Astrocyte (in vitro differentiated cells and primary cell): Measurements from ENCODE around the gene DENND4B. TPM values are rescaled to one million over a fixed set of nuclear protein-coding genes. Genes with fewer than 3 reads are reported as not detected.

Experiments
- DNase-seq: peaks from one replicate; pipeline ENCODE4 v3.0.0-alpha.2; 2010; ENCODE audit warnings: low read depth
- FAIRE-seq: peaks from 2 replicates; lab custom pipeline; 2011; peaks lifted over from hg19 to GRCh38; lab: Jason Lieb, UNC
- H2AFZ ChIP-seq: 2 replicates; pipeline ENCODE4 v1.6.0; 2012; ENCODE audit warnings: low read depth, low read length, inconsistent platforms
- H3K27ac ChIP-seq: 2 replicates; pipeline ENCODE4 v1.5.1; 2011; ENCODE audit warnings: low read depth, low read length, inconsistent platforms
- H3K27me3 ChIP-seq: 2 replicates; pipeline ENCODE4 v1.6.0; 2011; ENCODE audit warnings: low read length, inconsistent platforms; ENCODE audit not compliant: insufficient read depth
- H3K36me3 ChIP-seq: 2 replicates; pipeline ENCODE4 v1.5.1; 2011; ENCODE audit warnings: low read length, inconsistent platforms; ENCODE audit not compliant: insufficient read depth
- H3K4me1 ChIP-seq: 2 replicates; pipeline ENCODE4 v1.5.1; 2011; ENCODE audit warnings: low read length, inconsistent platforms; ENCODE audit not compliant: insufficient read depth
- H3K4me2 ChIP-seq: 2 replicates; pipeline ENCODE4 v1.6.0; 2012; ENCODE audit warnings: low read length, inconsistent platforms
- H3K4me3 ChIP-seq: 2 replicates; pipeline ENCODE4 v1.5.1; 2011; ENCODE audit warnings: low read depth, mild to moderate bottlenecking, low read length, inconsistent platforms; ENCODE audit not compliant: insufficient read depth
- H3K79me2 ChIP-seq: 2 replicates; pipeline ENCODE4 v1.6.0; 2012; ENCODE audit warnings: mild to moderate bottlenecking, low read length, inconsistent platforms; ENCODE audit not compliant: insufficient read depth
- H3K9ac ChIP-seq: 2 replicates; pipeline ENCODE4 v1.6.0; 2012; ENCODE audit warnings: mild to moderate bottlenecking, low read length, inconsistent platforms
- H3K9me3 ChIP-seq: 2 replicates; pipeline ENCODE4 v1.5.1; 2012; ENCODE audit warnings: low read depth, mild to moderate bottlenecking, low read length, inconsistent platforms; ENCODE audit not compliant: insufficient read depth
- H4K20me1 ChIP-seq: 2 replicates; pipeline ENCODE4 v1.6.0; 2012; ENCODE audit warnings: low read length, inconsistent platforms; ENCODE audit not compliant: insufficient read depth
- H3K27ac Mint-ChIP-seq: one replicate; pipeline ENCODE4 v1.8.0; 2021; ENCODE audit warnings: mild to moderate bottlenecking, mixed read lengths; ENCODE audit not compliant: unreplicated experiment
- H3K27me3 Mint-ChIP-seq: one replicate; pipeline ENCODE4 v1.8.0; 2021; ENCODE audit warnings: low read depth, mixed read lengths; ENCODE audit not compliant: unreplicated experiment
- H3K36me3 Mint-ChIP-seq: one replicate; pipeline ENCODE4 v1.8.0; 2021; ENCODE audit warnings: low read depth, mixed read lengths; ENCODE audit not compliant: unreplicated experiment
- H3K4me1 Mint-ChIP-seq: one replicate; pipeline ENCODE4 v1.8.0; 2021; ENCODE audit warnings: low read depth, mixed read lengths; ENCODE audit not compliant: unreplicated experiment
- H3K4me3 Mint-ChIP-seq: one replicate; pipeline ENCODE4 v1.8.0; 2021; ENCODE audit warnings: mild to moderate bottlenecking, moderate library complexity, mixed read lengths; ENCODE audit not compliant: unreplicated experiment
- H3K9me3 Mint-ChIP-seq: one replicate; pipeline ENCODE4 v1.8.0; 2021; ENCODE audit warnings: mild to moderate bottlenecking, mixed read lengths; ENCODE audit not compliant: unreplicated experiment
- EZH2 ChIP-seq: IDR thresholded peaks from 2 replicates; pipeline ENCODE4 v1.6.1; 2012; ENCODE audit warnings: mild to moderate bottlenecking, low read length, inconsistent platforms; ENCODE audit not compliant: insufficient read depth
- total RNA-seq: library from RNA; stranded (reverse); gene quantifications from 2 replicates; pipeline ENCODE4 v1.2.1, GENCODE V29; 2021
- TF ChIP-seq, protein P1 (sequence below): IDR thresholded peaks from 2 replicates; pipeline ENCODE4 v1.5.1; 2011; ENCODE audit warnings: low read depth, mild to moderate bottlenecking, inconsistent platforms, low read length, moderate library complexity; ENCODE audit not compliant: insufficient read depth

Gene DENND4B
- total RNA-seq, 1 donor from 2014 or later = 31.3 TPM

DNA sequence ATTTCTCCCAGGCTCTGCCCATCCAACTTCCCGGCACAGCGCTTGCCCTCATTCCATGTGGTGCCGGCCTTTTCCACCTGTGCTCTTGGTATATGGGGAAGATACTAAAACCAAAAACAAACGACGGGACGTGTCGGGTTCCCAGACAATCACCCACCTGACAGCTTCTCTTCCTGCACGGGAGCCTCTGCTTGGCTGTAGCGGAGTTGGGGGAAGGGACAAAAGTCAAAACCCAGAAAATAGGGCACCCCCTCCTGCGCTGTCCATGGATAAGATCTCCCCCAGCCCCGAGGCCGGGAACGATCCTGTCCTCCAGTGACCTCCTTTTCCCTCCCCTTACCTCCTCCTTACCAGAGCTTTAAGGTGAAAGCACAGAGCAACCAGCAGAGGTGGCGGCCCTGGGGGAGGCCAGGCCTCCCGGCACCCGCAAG lies 30.3 kb upstream of the DENND4B start:
- H3K27ac ChIP-seq = peak overlapping the region; percentile 57
- FAIRE-seq = no peak

GRCh38 chr1:153973525-153973924 lies 27.0 kb upstream of the DENND4B start:
- H3K4me2 ChIP-seq = no peak overlapping the region
- peaks cover 7% of the 10 kb centered on the region for H3K4me1 Mint-ChIP-seq
- H3K36me3 ChIP-seq = peaks cover 11% of the 10 kb centered on the region
- no peak overlapping the region for H3K9ac ChIP-seq
- H3K79me2 ChIP-seq = peaks cover 21% of the 10 kb centered on the region
- H3K4me1 ChIP-seq = peaks cover 10% of the 10 kb centered on the region
- no peak overlapping the region for H3K4me3 ChIP-seq
- H4K20me1 ChIP-seq = peaks cover 12% of the 10 kb centered on the region
- no peaks in the 10 kb centered on the region for H3K9me3 Mint-ChIP-seq
- no peaks in the 10 kb centered on the region for H3K9me3 ChIP-seq
- H3K27me3 ChIP-seq = no peaks in the 10 kb centered on the region
- TF ChIP-seq, protein P1, sequence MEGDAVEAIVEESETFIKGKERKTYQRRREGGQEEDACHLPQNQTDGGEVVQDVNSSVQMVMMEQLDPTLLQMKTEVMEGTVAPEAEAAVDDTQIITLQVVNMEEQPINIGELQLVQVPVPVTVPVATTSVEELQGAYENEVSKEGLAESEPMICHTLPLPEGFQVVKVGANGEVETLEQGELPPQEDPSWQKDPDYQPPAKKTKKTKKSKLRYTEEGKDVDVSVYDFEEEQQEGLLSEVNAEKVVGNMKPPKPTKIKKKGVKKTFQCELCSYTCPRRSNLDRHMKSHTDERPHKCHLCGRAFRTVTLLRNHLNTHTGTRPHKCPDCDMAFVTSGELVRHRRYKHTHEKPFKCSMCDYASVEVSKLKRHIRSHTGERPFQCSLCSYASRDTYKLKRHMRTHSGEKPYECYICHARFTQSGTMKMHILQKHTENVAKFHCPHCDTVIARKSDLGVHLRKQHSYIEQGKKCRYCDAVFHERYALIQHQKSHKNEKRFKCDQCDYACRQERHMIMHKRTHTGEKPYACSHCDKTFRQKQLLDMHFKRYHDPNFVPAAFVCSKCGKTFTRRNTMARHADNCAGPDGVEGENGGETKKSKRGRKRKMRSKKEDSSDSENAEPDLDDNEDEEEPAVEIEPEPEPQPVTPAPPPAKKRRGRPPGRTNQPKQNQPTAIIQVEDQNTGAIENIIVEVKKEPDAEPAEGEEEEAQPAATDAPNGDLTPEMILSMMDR = no peak
- TF ChIP-seq EZH2 = no peak
- peaks cover 10% of the 10 kb centered on the region for H3K36me3 Mint-ChIP-seq
- H2AFZ ChIP-seq = no peak overlapping the region
- FAIRE-seq = no peak
- DNase-seq = no peak
- no peak overlapping the region for H3K27ac ChIP-seq
- H3K27me3 Mint-ChIP-seq = no peaks in the 10 kb centered on the region
- no peak overlapping the region for H3K27ac Mint-ChIP-seq
- H3K4me3 Mint-ChIP-seq = peak overlapping the region; percentile 62

More for the DNA sequence above, 30.3 kb upstream of the DENND4B start:
- no peaks in the 10 kb centered on the region for H3K9me3 ChIP-seq
- Mint-ChIP-seq H3K9me3 (no peaks in the 10 kb centered on the region), H3K36me3 (peaks cover 10% of the 10 kb centered on the region), H3K27ac (peak overlapping the region; percentile 95), H3K4me3 (peak overlapping the region; percentile 91), H3K4me1 (peaks cover 6% of the 10 kb centered on the region), H3K27me3 (no peaks in the 10 kb centered on the region)
- TF ChIP-seq EZH2 = no peak
- TF ChIP-seq, protein P1 = no peak
- H3K36me3 ChIP-seq = peaks cover 21% of the 10 kb centered on the region
- H3K4me3 ChIP-seq = peak overlapping the region; percentile 90
- peaks cover 12% of the 10 kb centered on the region for H4K20me1 ChIP-seq
- H3K4me1 ChIP-seq = peaks cover 8% of the 10 kb centered on the region
- H2AFZ ChIP-seq = peak overlapping the region; percentile 88
- peaks cover 21% of the 10 kb centered on the region for H3K79me2 ChIP-seq
- H3K9ac ChIP-seq = peak overlapping the region; percentile 92
- no peaks in the 10 kb centered on the region for H3K27me3 ChIP-seq
- no peak for DNase-seq
- H3K4me2 ChIP-seq = peak overlapping the region; percentile 95

DNA sequence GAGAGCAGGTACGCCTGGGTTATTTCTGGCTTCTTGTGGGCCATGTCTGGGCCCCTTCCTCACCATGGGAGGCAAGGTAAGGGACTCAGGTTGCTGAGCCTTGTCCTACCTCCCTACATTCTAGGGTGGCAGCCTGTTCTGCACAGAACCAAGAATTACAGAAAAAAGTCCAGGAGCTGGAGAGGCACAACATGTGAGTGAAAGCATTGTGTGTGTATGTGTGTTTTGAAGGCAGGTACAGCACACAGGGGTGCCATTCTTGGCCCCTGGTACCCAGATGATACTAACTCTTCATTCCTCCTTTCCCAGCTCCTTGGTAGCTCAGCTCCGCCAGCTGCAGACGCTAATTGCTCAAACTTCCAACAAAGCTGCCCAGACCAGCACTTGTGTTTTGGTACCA lies 26.6 kb upstream of the DENND4B start:
- no peaks in the 10 kb centered on the region for H3K27me3 ChIP-seq
- H3K4me1 ChIP-seq = peaks cover 9% of the 10 kb centered on the region
- H3K4me2 ChIP-seq = no peak overlapping the region
- no peak overlapping the region for H3K4me3 ChIP-seq
- TF ChIP-seq EZH2 = no peak
- TF ChIP-seq, protein P1 = no peak
- no peaks in the 10 kb centered on the region for H3K27me3 Mint-ChIP-seq
- H3K4me1 Mint-ChIP-seq = peaks cover 8% of the 10 kb centered on the region
- no peak overlapping the region for H3K9ac ChIP-seq
- H4K20me1 ChIP-seq = peaks cover 12% of the 10 kb centered on the region
- peaks cover 21% of the 10 kb centered on the region for H3K79me2 ChIP-seq
- FAIRE-seq (no peak), DNase-seq (no peak)
- H3K27ac ChIP-seq = no peak overlapping the region
- no peak overlapping the region for H3K27ac Mint-ChIP-seq
- H3K36me3 Mint-ChIP-seq = peaks cover 10% of the 10 kb centered on the region
- no peak overlapping the region for H2AFZ ChIP-seq
- H3K9me3 ChIP-seq = no peaks in the 10 kb centered on the region
- peaks cover 11% of the 10 kb centered on the region for H3K36me3 ChIP-seq
- peak overlapping the region; percentile 62 for H3K4me3 Mint-ChIP-seq
- no peaks in the 10 kb centered on the region for H3K9me3 Mint-ChIP-seq
